Ectodermal cell (in vitro differentiated cells): ENCODE results near the gene PTPA.
"Not testable (repeated sequence)": the region's sequence is repeated elsewhere in the genome, so short reads cannot be mapped to it uniquely, and the experiment has no call there.

ENCODE experiments used
- H3K27ac ChIP-seq: 2 replicates; pipeline ENCODE4 v1.7.0; 2013; ENCODE audit warnings: mild to moderate bottlenecking, low read depth, low read length; ENCODE audit not compliant: insufficient read depth, poor library complexity, severe bottlenecking
- H3K27me3 ChIP-seq: 2 replicates; pipeline ENCODE4 v1.7.0; 2013; ENCODE audit warnings: mild to moderate bottlenecking, low read length; ENCODE audit not compliant: insufficient read depth, control insufficient read depth, poor library complexity, severe bottlenecking
- H3K36me3 ChIP-seq: one replicate; pipeline ENCODE4 v1.7.0; 2013; ENCODE audit warnings: low read length; ENCODE audit not compliant: control insufficient read depth, insufficient read depth
- H3K4me1 ChIP-seq: one replicate; pipeline ENCODE4 v1.7.0; 2013; ENCODE audit warnings: low read length; ENCODE audit not compliant: control insufficient read depth, insufficient read depth
- H3K4me3 ChIP-seq: 2 replicates; pipeline ENCODE4 v1.7.0; 2013; ENCODE audit warnings: low read depth, low read length, control low read depth; ENCODE audit not compliant: insufficient read depth
- H3K9me3 ChIP-seq: 2 replicates; pipeline ENCODE4 v1.7.0; 2013; ENCODE audit warnings: mild to moderate bottlenecking, low read length, moderate library complexity; ENCODE audit not compliant: control insufficient read depth
- WGBS, 2 experiments: methylation state at CpG; one replicate each; pipeline ENCODE4 v1.1.7; 2013; ENCODE audit warnings: missing lambda C conversion rate in 2 of 2; 5-methylcytosine and 5-hydroxymethylcytosine counted together

Gene PTPA

GRCh38 chr9:129195606-129196005 lies 84.4 kb downstream of the PTPA start:
- WGBS, 2 experiments = 88% methylated on average over 10 of the region's 10 CpGs
- H3K4me3 ChIP-seq = no peak overlapping the region

GRCh38 chr9:129197045-129197444 lies 85.8 kb downstream of the PTPA start:
- H3K4me1 ChIP-seq, H3K36me3 ChIP-seq, H3K4me3 ChIP-seq, H3K27ac ChIP-seq, H3K9me3 ChIP-seq: not testable (repeated sequence)
- peaks cover 16% of the 10 kb centered on the region for H3K27me3 ChIP-seq
- 92 to 93% methylated on average over 6 of the region's 6 CpGs for WGBS, 2 experiments

More at GRCh38 chr9:129195606-129196005, 84.4 kb downstream of the PTPA start:
- Histone ChIP-seq H3K9me3 (no peaks in the 10 kb centered on the region), H3K36me3 (no peaks in the 10 kb centered on the region), H3K27ac (no peak overlapping the region), H3K27me3 (peaks cover 16% of the 10 kb centered on the region), H3K4me1 (peaks cover 8% of the 10 kb centered on the region)

- Histone ChIP-seq H3K36me3 (no peaks in the 10 kb centered on the region), H3K9me3 (no peaks in the 10 kb centered on the region), H3K27ac (no peak overlapping the region), H3K4me1 (peaks cover 8% of the 10 kb centered on the region), H3K27me3 (peaks cover 16% of the 10 kb centered on the region), H3K4me3 (no peak overlapping the region)
- 64 to 70% methylated on average over 8 of the region's 8 CpGs for WGBS, 2 experiments
Observed at GRCh38 chr9:129197978-129198318, 86.7 kb downstream of the PTPA start.
